GM23248 (cell line): ENCODE data around the gene CPA5.

Experiments
- EZH2 ChIP-seq: fragments of 200-600 bp; sonication (generic); IDR thresholded peaks from 2 replicates; pipeline ENCODE4 v1.6.1; 2018; ENCODE audit warnings: antibody characterized with exemption, mild to moderate bottlenecking; ENCODE audit not compliant: insufficient read depth, poor library complexity, severe bottlenecking
- EZH2phosphoT487 ChIP-seq: fragments of 200-600 bp; sonication (generic); IDR thresholded peaks from 2 replicates; pipeline ENCODE4 v1.6.1; 2018; ENCODE audit warnings: antibody characterized with exemption, moderate library complexity, mild to moderate bottlenecking, low read depth; ENCODE audit not compliant: insufficient read depth

DNA sequence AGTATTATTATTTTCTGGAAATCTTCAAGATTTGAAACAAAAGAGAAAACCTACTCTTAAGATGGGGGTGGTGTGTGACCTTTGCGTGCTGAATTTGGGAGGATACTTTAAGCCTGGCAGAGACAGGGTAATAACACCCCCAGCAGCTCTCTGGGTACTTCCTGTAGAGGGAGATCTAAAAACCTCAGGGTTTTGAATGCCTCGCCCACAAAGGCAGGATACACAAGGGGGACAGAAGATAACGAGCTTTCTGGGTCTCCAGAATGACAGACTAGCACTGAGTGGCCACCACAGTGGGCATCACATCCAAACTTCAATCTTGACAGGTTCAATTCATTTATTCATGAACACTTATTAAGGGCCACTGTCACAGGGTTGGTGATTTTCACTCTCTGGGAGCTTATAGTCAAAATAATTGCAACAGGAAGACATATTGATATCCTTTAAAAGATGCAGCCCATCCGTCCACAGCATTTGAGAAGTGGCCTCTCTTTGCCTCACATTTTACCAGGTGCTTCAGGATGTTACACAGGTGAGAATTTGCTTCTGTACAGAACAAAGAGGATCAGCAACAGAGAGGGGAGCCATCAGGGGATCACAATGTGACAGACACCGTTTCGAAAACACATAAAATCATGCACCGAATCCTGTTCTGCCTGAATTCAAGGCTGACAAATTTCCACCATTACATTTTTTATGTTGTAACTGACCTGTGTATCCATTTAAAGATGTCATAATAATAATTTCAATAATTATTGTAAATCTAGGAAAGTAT lies 50.0 kb downstream of the CPA5 start:
- TF ChIP-seq EZH2 (no peak), EZH2phosphoT487 (no peak)
